ENCODE results near the gene SAMD1. TPM values are rescaled to one million over a fixed set of nuclear protein-coding genes. Genes with fewer than 3 reads are reported as not detected.

SAMD1 gene
- total RNA-seq, 1 donor: 27.9 TPM

DNA sequence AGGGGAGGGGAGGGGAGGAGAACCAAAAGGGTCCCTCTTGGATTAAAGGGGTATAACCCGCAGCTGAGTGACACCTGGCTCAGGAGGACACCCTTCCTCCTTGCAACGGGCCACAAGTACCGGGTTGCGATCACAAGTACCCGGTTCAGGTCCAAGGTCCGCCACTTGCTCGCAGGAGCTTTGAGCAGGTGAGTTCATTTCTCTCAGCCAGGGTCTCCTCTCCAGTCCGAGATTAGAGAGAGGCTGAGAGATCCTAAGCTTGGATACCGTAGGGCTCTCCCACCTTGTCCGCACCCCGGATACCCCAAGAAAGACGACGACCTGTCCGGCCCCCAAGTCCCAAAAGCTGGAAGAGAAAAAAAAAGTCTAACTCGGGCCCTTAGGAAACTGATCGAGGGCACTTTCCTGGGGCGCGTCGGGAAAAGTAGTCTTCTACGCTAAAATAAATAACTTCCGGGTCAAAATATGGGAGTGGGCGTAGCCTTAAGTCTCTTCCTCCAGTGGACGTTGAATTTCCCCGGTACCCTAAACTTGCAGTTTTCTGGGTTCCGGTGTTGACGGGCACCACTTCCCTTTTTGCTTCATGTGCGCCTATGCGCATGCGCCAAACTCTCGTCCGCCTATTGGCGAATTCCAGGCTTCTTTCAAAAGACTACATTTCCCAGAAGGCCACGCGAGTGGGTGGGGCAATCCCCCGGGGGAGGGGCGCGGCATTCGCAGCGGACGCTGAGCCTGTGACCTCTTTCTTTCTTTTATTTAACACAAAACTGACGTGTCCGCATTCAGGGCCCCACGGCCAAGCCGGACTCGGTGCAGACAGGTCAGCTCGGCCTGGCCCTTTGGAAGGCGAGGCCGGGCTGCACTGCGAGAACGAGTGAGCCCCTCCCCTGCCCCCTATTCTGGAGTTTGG lies 9.4 kb downstream of the SAMD1 start:
- peak overlapping the region; percentile 91 for H2AFZ ChIP-seq (ENCODE audit: low read length)
- H3K4me3 ChIP-seq (ENCODE audit: insufficient read depth, low read length): peak overlapping the region; percentile 81
- no peaks in the 10 kb centered on the region for H3K36me3 ChIP-seq (ENCODE audit: insufficient read depth, low read length)
- H3K4me1 ChIP-seq (ENCODE audit: insufficient read depth, low read length): peaks cover 17% of the 10 kb centered on the region
- no peaks in the 10 kb centered on the region for H3K9me3 ChIP-seq (ENCODE audit: low read depth, low read length)
- peak; percentile 100 for DNase-seq (ENCODE audit: insufficient read length, low spot score, missing footprints)
- H3K79me2 ChIP-seq (ENCODE audit: insufficient read depth, low read length): peaks cover 11% of the 10 kb centered on the region
- TF ChIP-seq, protein P1, sequence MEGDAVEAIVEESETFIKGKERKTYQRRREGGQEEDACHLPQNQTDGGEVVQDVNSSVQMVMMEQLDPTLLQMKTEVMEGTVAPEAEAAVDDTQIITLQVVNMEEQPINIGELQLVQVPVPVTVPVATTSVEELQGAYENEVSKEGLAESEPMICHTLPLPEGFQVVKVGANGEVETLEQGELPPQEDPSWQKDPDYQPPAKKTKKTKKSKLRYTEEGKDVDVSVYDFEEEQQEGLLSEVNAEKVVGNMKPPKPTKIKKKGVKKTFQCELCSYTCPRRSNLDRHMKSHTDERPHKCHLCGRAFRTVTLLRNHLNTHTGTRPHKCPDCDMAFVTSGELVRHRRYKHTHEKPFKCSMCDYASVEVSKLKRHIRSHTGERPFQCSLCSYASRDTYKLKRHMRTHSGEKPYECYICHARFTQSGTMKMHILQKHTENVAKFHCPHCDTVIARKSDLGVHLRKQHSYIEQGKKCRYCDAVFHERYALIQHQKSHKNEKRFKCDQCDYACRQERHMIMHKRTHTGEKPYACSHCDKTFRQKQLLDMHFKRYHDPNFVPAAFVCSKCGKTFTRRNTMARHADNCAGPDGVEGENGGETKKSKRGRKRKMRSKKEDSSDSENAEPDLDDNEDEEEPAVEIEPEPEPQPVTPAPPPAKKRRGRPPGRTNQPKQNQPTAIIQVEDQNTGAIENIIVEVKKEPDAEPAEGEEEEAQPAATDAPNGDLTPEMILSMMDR (IDR thresholded peaks at IDR 0.05; ENCODE audit: extremely low read depth, low read depth, low read length): no peak
- peak overlapping the region; percentile 90 for H3K4me2 ChIP-seq (ENCODE audit: insufficient read depth, low read length)
- no peaks in the 10 kb centered on the region for H3K27me3 ChIP-seq (ENCODE audit: insufficient read depth, low read length)
- H4K20me1 ChIP-seq (ENCODE audit: insufficient read depth, low read length): no peaks in the 10 kb centered on the region
- peak overlapping the region; percentile 77 for H3K27ac ChIP-seq (ENCODE audit: low read depth, low read length)

- no peak overlapping the region for H3K4me3 ChIP-seq (ENCODE audit: insufficient read depth, low read length)
- no peak overlapping the region for H3K27ac ChIP-seq (ENCODE audit: low read depth, low read length)
- TF ChIP-seq, protein P1 (IDR thresholded peaks at IDR 0.05; ENCODE audit: extremely low read depth, low read depth, low read length): no peak
- no peaks in the 10 kb centered on the region for H3K9me3 ChIP-seq (ENCODE audit: low read depth, low read length)
- no peaks in the 10 kb centered on the region for H3K36me3 ChIP-seq (ENCODE audit: insufficient read depth, low read length)
- H3K79me2 ChIP-seq (ENCODE audit: insufficient read depth, low read length): peaks cover 11% of the 10 kb centered on the region
- H2AFZ ChIP-seq (ENCODE audit: low read length): no peak overlapping the region
- peak; percentile 85 for DNase-seq (ENCODE audit: insufficient read length, low spot score, missing footprints)
- no peaks in the 10 kb centered on the region for H4K20me1 ChIP-seq (ENCODE audit: insufficient read depth, low read length)
- H3K4me1 ChIP-seq (ENCODE audit: insufficient read depth, low read length): peaks cover 29% of the 10 kb centered on the region
- H3K27me3 ChIP-seq (ENCODE audit: insufficient read depth, low read length): no peaks in the 10 kb centered on the region
- H3K4me2 ChIP-seq (ENCODE audit: insufficient read depth, low read length): no peak overlapping the region
Observed at GRCh38 chr19:14078411-14078810, 12.1 kb downstream of the SAMD1 start.

GRCh38 chr19:14073925-14074838 lies 16.4 kb downstream of the SAMD1 start:
- H3K36me3 ChIP-seq (ENCODE audit: insufficient read depth, low read length): no peaks in the 10 kb centered on the region
- H3K4me2 ChIP-seq (ENCODE audit: insufficient read depth, low read length): peak overlapping the region; percentile 96
- TF ChIP-seq, protein P1 (IDR thresholded peaks at IDR 0.05; ENCODE audit: extremely low read depth, low read depth, low read length): no peak
- H3K27ac ChIP-seq (ENCODE audit: low read depth, low read length): no peak overlapping the region
- peaks cover 15% of the 10 kb centered on the region for H3K4me1 ChIP-seq (ENCODE audit: insufficient read depth, low read length)
- H3K9me3 ChIP-seq (ENCODE audit: low read depth, low read length): no peaks in the 10 kb centered on the region
- H3K27me3 ChIP-seq (ENCODE audit: insufficient read depth, low read length): no peaks in the 10 kb centered on the region
- no peaks in the 10 kb centered on the region for H4K20me1 ChIP-seq (ENCODE audit: insufficient read depth, low read length)
- peak overlapping the region; percentile 73 for H2AFZ ChIP-seq (ENCODE audit: low read length)
- DNase-seq (ENCODE audit: insufficient read length, low spot score, missing footprints): peak; percentile 94
- H3K79me2 ChIP-seq (ENCODE audit: insufficient read depth, low read length): no peaks in the 10 kb centered on the region
- H3K4me3 ChIP-seq (ENCODE audit: insufficient read depth, low read length): peak overlapping the region; percentile 86

Measured in osteoblast (primary cell).